ENCODE measurements around the gene DLG2. TPM values are rescaled to one million over a fixed set of nuclear protein-coding genes. Genes with fewer than 3 reads are reported as not detected.

The DLG2 gene
- total RNA-seq, 1 donor from 2014 or later, result 2.1 TPM

DNA sequence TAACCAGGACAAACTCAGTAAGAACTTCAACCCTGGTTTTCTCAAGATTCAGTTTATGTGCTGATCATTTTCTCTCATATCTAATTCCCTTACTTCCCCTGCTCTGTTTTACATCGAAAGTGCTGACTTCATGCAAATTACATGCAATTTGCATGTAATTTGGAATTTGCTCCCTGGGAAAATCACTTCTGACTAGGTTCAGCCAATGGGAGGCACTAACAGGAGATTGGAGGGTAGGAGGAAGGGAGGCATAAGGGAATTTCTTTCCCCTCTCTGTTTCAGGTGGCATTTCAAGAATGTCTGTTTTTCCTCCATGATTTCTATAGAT lies 1977.7 kb downstream of the DLG2 start:
- peaks cover 11% of the 10 kb centered on the region for H3K4me1 Mint-ChIP-seq
- H3K9me3 Mint-ChIP-seq, result peaks cover 2% of the 10 kb centered on the region
- H3K27me3 Mint-ChIP-seq (ENCODE audit: low read depth), result peaks cover 2% of the 10 kb centered on the region
- no peak for TF ChIP-seq CTCF (conservative IDR thresholded peaks at IDR 0.05)
- no peaks in the 10 kb centered on the region for H3K36me3 Mint-ChIP-seq (ENCODE audit: low read depth)
- H3K27ac Mint-ChIP-seq (ENCODE audit: unreplicated experiment), result no peak overlapping the region
- no peak overlapping the region for H3K4me3 Mint-ChIP-seq
- no peak for DNase-seq (ENCODE audit: low read depth, low spot score)

- Mint-ChIP-seq H3K4me3 (no peak overlapping the region), H3K9me3 (peaks cover 2% of the 10 kb centered on the region), H3K36me3 (ENCODE audit: low read depth) (no peaks in the 10 kb centered on the region), H3K27ac (ENCODE audit: unreplicated experiment) (no peak overlapping the region), H3K27me3 (ENCODE audit: low read depth) (peaks cover 2% of the 10 kb centered on the region), H3K4me1 (peaks cover 11% of the 10 kb centered on the region)
- TF ChIP-seq CTCF (conservative IDR thresholded peaks at IDR 0.05), result no peak
- DNase-seq (ENCODE audit: low read depth, low spot score), result no peak
These were observed 1978.3 kb downstream of the DLG2 start for GRCh38 chr11:83648610-83649527.

DNA sequence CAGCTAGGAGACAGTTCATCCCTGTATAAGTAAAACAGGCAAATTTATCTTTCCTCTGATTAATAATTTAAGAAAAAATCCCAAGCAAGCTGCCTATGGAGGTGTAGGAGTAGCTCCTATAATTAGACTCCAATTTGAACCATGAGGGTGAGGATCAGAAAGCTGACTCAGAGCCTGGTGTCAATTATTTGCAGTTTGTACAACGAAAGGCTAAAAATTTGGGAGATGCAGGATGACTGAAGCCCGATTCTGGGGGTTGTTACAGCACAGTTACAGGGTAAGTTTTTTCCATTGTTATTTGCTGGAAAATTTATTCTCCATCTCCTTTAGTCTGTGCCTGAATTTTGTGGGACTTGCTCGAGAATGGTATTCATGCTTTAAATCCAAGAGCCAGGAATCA lies 1981.6 kb downstream of the DLG2 start:
- H3K27me3 Mint-ChIP-seq (ENCODE audit: low read depth), result peaks cover 2% of the 10 kb centered on the region
- no peak overlapping the region for H3K4me3 Mint-ChIP-seq
- H3K9me3 Mint-ChIP-seq, result peaks cover 2% of the 10 kb centered on the region
- TF ChIP-seq CTCF (conservative IDR thresholded peaks at IDR 0.05), result no peak
- H3K27ac Mint-ChIP-seq (ENCODE audit: unreplicated experiment), result no peak overlapping the region
- H3K4me1 Mint-ChIP-seq, result peaks cover 11% of the 10 kb centered on the region
- H3K36me3 Mint-ChIP-seq (ENCODE audit: low read depth), result no peaks in the 10 kb centered on the region
- DNase-seq (ENCODE audit: low read depth, low spot score), result no peak

GRCh38 chr11:83643115-83643514 lies 1984.0 kb downstream of the DLG2 start:
- no peak for DNase-seq (ENCODE audit: low read depth, low spot score)
- Mint-ChIP-seq H3K27me3 (ENCODE audit: low read depth) (peaks cover 2% of the 10 kb centered on the region), H3K27ac (ENCODE audit: unreplicated experiment) (no peak overlapping the region), H3K36me3 (ENCODE audit: low read depth) (no peaks in the 10 kb centered on the region), H3K4me3 (no peak overlapping the region), H3K4me1 (no peaks in the 10 kb centered on the region), H3K9me3 (peaks cover 2% of the 10 kb centered on the region)
- no peak for TF ChIP-seq CTCF (conservative IDR thresholded peaks at IDR 0.05)

- no peak for TF ChIP-seq CTCF (conservative IDR thresholded peaks at IDR 0.05)
- no peak overlapping the region for H3K4me3 Mint-ChIP-seq
- no peaks in the 10 kb centered on the region for H3K9me3 Mint-ChIP-seq
- no peaks in the 10 kb centered on the region for H3K36me3 Mint-ChIP-seq (ENCODE audit: low read depth)
- H3K27ac Mint-ChIP-seq (ENCODE audit: unreplicated experiment), result no peak overlapping the region
- no peaks in the 10 kb centered on the region for H3K4me1 Mint-ChIP-seq
- DNase-seq (ENCODE audit: low read depth, low spot score), result no peak
- peaks cover 2% of the 10 kb centered on the region for H3K27me3 Mint-ChIP-seq (ENCODE audit: low read depth)
These were observed 1984.6 kb downstream of the DLG2 start for GRCh38 chr11:83642500-83642899.
